GM21515 (cell line): ENCODE results near the gene PSMD1.
"Not testable (repeated sequence)": the region's sequence is repeated elsewhere in the genome, so short reads cannot be mapped to it uniquely, and the experiment has no call there.

Source experiments
- ATAC-seq: cut with Tn5 transposase; IDR thresholded peaks from one replicate; pipeline ENCODE4 v1.9.1; 2021; ENCODE audit not compliant: unreplicated experiment

Gene PSMD1

GRCh38 chr2:231181860-231182512 is 125.3 kb downstream of the PSMD1 start:
- ATAC-seq: peak; percentile 38

- no peak for ATAC-seq
These were observed 125.8 kb downstream of the PSMD1 start for GRCh38 chr2:231182513-231182899.

- ATAC-seq: no peak
These were observed 127.2 kb downstream of the PSMD1 start for GRCh38 chr2:231183851-231184250.

- ATAC-seq: no peak
These were observed 127.7 kb downstream of the PSMD1 start for GRCh38 chr2:231184319-231184718.

- ATAC-seq: no peak
These were observed 128.5 kb downstream of the PSMD1 start for GRCh38 chr2:231185050-231185725.

GRCh38 chr2:231185886-231186285 is 129.2 kb downstream of the PSMD1 start:
- ATAC-seq: no peak

GRCh38 chr2:231186325-231186724 is 129.7 kb downstream of the PSMD1 start:
- ATAC-seq: no peak

- ATAC-seq: no peak
These were observed 131.3 kb downstream of the PSMD1 start for GRCh38 chr2:231187736-231188505.

- ATAC-seq: no peak
These were observed 132.0 kb downstream of the PSMD1 start for GRCh38 chr2:231188506-231189170.

- ATAC-seq: no peak
These were observed 132.5 kb downstream of the PSMD1 start for GRCh38 chr2:231189171-231189530.

- no peak for ATAC-seq
These were observed 133.2 kb downstream of the PSMD1 start for GRCh38 chr2:231189571-231190495.

GRCh38 chr2:231190531-231191197 is 134.0 kb downstream of the PSMD1 start:
- ATAC-seq: no peak

- ATAC-seq: no peak
These were observed 135.5 kb downstream of the PSMD1 start for GRCh38 chr2:231191896-231192872.

- no peak for ATAC-seq
These were observed 136.5 kb downstream of the PSMD1 start for GRCh38 chr2:231193216-231193615.

- no peak for ATAC-seq
These were observed 139.9 kb downstream of the PSMD1 start for GRCh38 chr2:231196592-231196991.

GRCh38 chr2:231197196-231197595 is 140.5 kb downstream of the PSMD1 start:
- not testable (repeated sequence) for ATAC-seq

GRCh38 chr2:231197706-231198290 is 141.1 kb downstream of the PSMD1 start:
- ATAC-seq: no peak
